ENCODE results near the gene RBM45. TPM values are rescaled to one million over a fixed set of nuclear protein-coding genes. Genes with fewer than 3 reads are reported as not detected.

The RBM45 gene
- polyA plus RNA-seq, 2 of the 4 experiments (the other 2 are of a cell fraction), result 15.2 to 20.9 TPM

GRCh38 chr2:178125125-178125524, 12.9 kb downstream of the RBM45 start:
- TF ChIP-seq HEYL (CRISPR knock-in tag; IDR thresholded peaks at IDR 0.05) (no peak), FOSB (CRISPR knock-in tag; IDR thresholded peaks at IDR 0.05) (no peak), JUN (IDR thresholded peaks at IDR 0.05) (no peak), CTCF (IDR thresholded peaks at IDR 0.05) (no peak), USF2 (IDR thresholded peaks at IDR 0.05) (no peak), FOXS1 (CRISPR knock-in tag; IDR thresholded peaks at IDR 0.05) (no peak), KDM1A (IDR thresholded peaks at IDR 0.05; ENCODE audit: low read depth) (no peak), SMC3 (IDR thresholded peaks at IDR 0.05) (no peak), POLR2A (IDR thresholded peaks at IDR 0.05; ENCODE audit: low read length) (no peak)
- H3K4me2 ChIP-seq, result no peak overlapping the region
- CTCF ChIA-PET, result interaction anchor here (0.9 kb wide), 1 partner anchor 289 kb away, joined by 5 read pairs; no protein-coding TSS in a partner anchor
- no peak for FAIRE-seq
- DNase-seq (ENCODE audit: low read depth in 1 of 2, low spot score in 1 of 2), result no peak
- H3K4me3 ChIP-seq, result no peak overlapping the region
- no peak overlapping the region for H3K27ac ChIP-seq
- H3K4me1 ChIP-seq, result no peaks in the 10 kb centered on the region
- H3K9me3 ChIP-seq, result no peaks in the 10 kb centered on the region
- no peak for ATAC-seq
- POLR2A ChIA-PET, result no interaction called here

GRCh38 chr2:178125862-178126261, 13.6 kb downstream of the RBM45 start:
- no peaks in the 10 kb centered on the region for H3K4me1 ChIP-seq
- POLR2A ChIA-PET, result no interaction called here
- no peak overlapping the region for H3K4me3 ChIP-seq
- ATAC-seq (no peak), FAIRE-seq (no peak), DNase-seq (ENCODE audit: low read depth in 1 of 2, low spot score in 1 of 2) (no peak)
- no peak overlapping the region for H3K4me2 ChIP-seq
- TF ChIP-seq BHLHE40 (IDR thresholded peaks at IDR 0.05; ENCODE audit: low read depth, low read length) (no peak), PHF8 (IDR thresholded peaks at IDR 0.05; ENCODE audit: borderline replicate concordance, low read depth) (no peak), FOSB (CRISPR knock-in tag; IDR thresholded peaks at IDR 0.05) (no peak), HOXA7 (CRISPR knock-in tag; IDR thresholded peaks at IDR 0.05) (no peak), HDAC2 (IDR thresholded peaks at IDR 0.05) (no peak), CEBPB (IDR thresholded peaks at IDR 0.05) (no peak), JUN (IDR thresholded peaks at IDR 0.05) (no peak), ZFP36 (IDR thresholded peaks at IDR 0.05; ENCODE audit: borderline replicate concordance, partially characterized antibody) (no peak)
- WGBS (ENCODE audit: missing lambda C conversion rate), result 78% methylated on average over 5 of the region's 5 CpGs
- no peaks in the 10 kb centered on the region for H3K9me3 ChIP-seq
- CTCF ChIA-PET, result interaction anchor here (0.6 kb wide), 1 partner anchor 289 kb away, joined by 3 read pairs; no protein-coding TSS in a partner anchor
- no peak overlapping the region for H3K27ac ChIP-seq

- Histone ChIP-seq H3K4me1 (no peaks in the 10 kb centered on the region), H3K4me2 (no peak overlapping the region), H3K4me3 (no peak overlapping the region), H3K9me3 (no peaks in the 10 kb centered on the region), H3K27ac (no peak overlapping the region)
- ChIA-PET CTCF (interaction anchor here (0.7 to 9.2 kb wide), 4 partner anchors 17 to 285 kb away, joined by 3 to 60 read pairs (median 20); partner anchors contain the start of gene RBM45), POLR2A (no interaction called here)
- WGBS (ENCODE audit: missing lambda C conversion rate), result 86% methylated on average over 5 of the region's 5 CpGs
- DNase-seq (ENCODE audit: low read depth in 1 of 2, low spot score in 1 of 2) (no peak), FAIRE-seq (no peak), ATAC-seq (no peak)
- TF ChIP-seq RARB (CRISPR knock-in tag; IDR thresholded peaks at IDR 0.05) (no peak), CHD2 (IDR thresholded peaks at IDR 0.05; ENCODE audit: low read length, partially characterized antibody) (no peak), MAZ (IDR thresholded peaks at IDR 0.05; ENCODE audit: borderline replicate concordance, low read depth, low read length) (no peak)
Measured at GRCh38 chr2:178128836-178129630, 16.8 kb downstream of the RBM45 start.
